HUDEP-2 (cell line): ENCODE data around the gene TEAD1.
A peak's percentile ranks its signal among the peaks of the same experiment; 100 is the strongest.
"Not testable (repeated sequence)": the region's sequence is repeated elsewhere in the genome, so short reads cannot be mapped to it uniquely, and the experiment has no call there.

Source experiments
- DNase-seq, 76 experiments: peaks; one replicate each; lab custom pipeline; 2025; ENCODE audit not compliant: unreplicated experiment in 76 of 76; lab: John Stamatoyannopoulos, UW

Gene TEAD1

DNA sequence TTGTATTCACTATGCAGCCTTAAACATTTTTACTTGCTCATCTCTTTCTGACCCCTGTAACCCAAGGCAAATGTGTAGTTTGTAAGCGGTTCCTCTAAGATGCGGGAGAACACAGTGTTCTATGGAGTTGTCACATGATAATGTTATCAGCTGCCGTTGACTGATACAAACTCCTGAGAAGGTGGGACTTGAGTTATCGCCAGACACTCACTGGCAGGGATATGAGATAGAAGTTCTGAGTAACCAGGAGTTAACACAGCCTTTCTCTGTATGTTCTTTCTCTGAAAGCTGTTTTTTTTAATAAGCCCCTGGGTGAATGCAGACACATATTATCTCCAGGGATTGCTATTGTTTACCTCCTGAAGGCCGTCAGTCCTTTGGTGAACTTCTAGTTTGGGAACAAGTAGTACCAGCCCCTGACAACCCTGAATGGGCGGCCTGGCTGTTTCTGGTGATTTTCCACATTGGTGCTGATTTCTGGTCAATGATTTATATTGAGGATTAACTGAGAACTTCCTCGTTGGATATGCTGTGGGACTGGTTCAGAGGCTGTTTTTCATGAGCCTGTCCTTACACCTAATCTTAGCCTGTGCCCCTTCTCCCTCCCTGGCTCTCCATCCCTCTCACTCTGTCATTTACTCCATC, 179.6 kb downstream of the TEAD1 start:
- peak in 74 of 76 experiments; percentile 15 to 97 (median 78) for DNase-seq

GRCh38 chr11:12854297-12854661, 180.1 kb downstream of the TEAD1 start:
- DNase-seq: peak in 31 of 76 experiments; percentile 11 to 77 (median 41)

DNA sequence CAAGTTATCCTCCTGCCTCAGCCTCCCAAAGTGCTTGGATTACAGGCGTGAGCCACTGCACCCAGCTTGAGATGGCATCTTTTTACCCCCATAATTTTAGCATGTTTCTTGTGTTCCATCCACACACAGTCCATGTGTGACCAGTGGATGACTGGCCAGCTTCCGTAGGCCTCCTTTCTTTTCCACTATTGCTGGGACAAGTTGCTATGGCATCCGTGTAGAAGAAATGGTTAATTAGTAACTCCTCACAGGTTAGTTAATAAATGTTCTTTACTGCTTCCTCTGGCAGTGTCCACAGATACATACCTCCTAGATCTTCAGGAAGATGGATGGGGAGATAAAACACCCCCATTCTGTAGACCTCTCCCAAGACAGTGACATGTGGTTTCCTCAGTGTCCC, 180.6 kb downstream of the TEAD1 start:
- DNase-seq: no peak

DNA sequence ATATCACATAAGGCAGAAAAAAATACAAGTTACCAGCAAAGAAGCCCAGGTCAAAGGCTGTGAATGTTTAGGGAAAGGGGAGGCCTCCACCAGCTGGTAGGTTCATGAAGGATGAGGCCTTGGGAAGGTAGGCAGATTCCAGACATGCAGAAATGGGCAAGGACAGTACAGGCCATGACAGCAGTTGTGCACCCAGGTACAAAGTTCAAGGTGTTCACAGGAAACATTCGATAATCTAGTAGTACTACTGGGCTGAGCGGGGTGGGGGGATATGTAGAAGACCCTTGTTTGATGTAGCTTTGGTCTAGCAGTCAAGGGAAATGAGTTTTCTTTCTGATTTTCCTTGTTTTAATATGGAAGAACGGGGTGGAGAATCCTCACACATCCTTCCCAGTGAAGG, 182.1 kb downstream of the TEAD1 start:
- DNase-seq: no peak

GRCh38 chr11:12857572-12857971, 183.4 kb downstream of the TEAD1 start:
- DNase-seq: no peak

DNA sequence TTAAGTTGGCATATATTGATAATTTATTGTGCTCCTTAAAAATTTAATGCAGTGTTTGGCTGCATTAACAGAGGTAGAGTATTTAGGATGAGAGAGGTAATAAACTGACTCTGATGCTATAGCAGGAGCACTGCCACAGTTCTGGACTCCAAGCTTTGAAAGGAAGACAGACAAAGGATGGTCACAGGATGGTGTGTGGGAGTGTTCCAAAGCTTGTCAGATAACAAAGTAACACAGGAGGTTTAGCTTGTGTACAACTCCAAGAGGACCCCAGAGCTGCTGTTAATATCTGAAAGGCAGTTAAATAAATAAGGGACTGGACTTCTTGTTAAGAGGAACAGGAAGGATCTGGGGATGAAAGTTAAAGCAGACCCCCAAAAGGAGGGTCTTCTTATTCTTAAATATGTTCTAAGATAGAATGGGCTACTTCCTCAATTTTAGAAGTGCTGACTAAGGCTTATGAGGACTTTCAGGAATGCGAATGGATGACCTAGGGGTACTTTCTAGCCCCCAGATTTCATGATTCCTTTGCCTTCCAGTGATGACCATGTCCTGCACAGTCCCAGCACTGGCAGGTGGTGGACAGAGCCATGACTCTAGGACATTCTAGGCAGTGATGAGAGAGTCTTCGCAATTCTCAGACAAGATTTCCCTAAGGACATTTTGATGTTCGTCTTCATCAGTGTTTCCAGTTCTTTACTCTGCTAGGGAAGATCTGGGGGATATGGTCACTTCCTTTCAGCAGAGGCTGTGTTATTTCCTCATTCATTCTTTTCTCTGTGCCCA, 185.8 kb downstream of the TEAD1 start:
- peak in 48 of 76 experiments; percentile 8 to 69 (median 32) for DNase-seq

DNA sequence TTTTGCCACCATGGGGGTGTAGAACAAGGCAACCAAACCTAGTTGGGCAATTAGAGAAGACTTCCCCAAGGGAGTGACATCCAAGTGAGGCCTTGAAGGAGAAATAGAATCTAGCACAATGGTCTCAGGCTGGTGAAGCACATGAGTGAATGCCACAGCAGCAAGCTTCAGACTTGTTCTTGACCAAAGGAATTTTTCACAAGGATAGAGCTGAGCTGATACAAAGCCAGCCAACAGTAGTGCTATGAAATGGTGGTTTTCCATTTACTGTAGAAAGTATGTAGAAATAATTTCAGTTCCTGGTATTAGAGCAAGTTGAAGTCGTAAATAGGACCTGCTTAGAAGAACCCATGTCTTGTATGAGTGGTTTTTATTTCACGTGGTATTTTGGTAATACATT, 186.6 kb downstream of the TEAD1 start:
- DNase-seq: no peak

DNA sequence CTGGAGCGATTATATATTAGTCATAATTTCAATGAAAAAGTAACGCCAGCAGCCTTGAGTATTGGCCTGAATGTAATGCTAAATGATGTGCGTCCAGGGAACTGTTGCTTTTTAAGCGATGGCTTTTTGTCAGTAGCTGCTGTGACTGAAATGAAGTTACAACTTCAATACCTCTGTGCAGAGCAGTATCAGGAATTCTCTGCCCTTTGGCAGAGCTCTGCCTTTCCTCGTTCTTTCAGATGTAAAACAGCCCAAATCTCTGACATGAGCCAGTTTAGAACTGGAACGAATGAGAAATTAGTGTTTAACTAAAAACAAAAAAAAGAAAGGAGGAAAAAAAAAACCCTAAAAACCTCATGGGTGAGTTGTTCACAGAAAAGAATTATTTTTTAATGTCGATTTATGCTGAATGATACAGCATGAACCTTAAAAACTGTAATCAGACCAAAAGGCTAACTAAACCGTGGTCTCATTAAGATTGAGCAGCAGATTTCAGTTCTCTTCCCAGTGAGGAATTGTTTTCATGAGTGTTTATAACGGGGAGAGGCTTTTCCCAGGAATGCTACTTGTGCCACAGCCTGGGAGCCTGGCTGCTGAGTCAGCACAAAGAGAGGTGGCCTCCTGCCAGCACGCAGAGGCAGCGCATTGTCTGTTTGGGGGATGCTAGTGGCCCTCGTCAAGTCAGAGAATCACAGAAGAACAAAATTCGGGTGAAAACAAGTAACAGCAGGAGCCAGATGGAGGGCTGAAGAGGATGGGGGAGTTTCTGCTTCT, 188.7 kb downstream of the TEAD1 start:
- peak in 3 of 76 experiments; percentile 11 to 14 (median 14) for DNase-seq

DNA sequence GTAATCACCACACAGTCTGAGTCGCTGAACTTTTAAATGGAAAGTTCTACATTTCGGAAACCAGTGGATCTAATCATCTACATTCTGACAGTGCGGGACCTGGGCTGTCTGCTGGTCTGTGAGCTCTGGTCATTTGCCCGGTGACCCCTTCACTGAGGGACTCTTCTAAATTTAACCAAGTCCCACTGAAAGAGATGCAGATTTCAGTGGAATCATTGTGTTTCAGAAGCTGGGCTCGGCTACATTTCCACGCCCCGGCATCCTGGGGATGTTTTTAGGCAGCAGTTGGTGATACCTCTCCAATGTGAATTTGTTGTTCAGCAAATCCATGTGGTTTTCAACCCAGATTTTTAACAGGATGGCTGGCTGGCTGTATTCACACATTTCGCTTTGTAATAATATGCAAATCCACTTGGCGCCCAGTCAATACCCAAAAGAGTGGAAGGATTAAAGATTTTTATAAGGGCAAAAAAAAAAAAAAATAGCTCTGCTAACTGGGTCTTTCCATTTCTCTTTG, 189.4 kb downstream of the TEAD1 start:
- no peak for DNase-seq

GRCh38 chr11:12864316-12865156, 190.3 kb downstream of the TEAD1 start:
- DNase-seq: no peak

GRCh38 chr11:12865863-12866595, 191.8 kb downstream of the TEAD1 start:
- no peak for DNase-seq

DNA sequence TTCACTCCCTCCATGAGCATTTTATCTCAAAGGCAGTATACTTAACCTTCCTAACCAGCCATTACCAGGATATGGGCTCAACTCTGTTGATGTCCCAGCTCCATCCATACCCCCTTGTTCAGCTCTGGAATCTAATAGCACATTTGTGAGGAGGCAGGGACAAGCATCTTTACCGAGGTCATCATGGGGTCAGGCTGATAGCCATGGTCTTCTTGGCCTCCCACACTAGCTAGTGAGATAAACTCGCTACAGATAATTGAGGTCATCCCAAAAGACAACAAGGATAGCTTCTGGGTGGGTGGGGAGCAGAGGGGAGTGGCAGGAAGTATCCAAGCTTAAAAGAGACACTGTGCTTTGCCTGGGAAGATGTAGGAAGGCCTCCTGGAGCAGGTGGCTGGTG, 193.3 kb downstream of the TEAD1 start:
- DNase-seq: peak in 1 of 76 experiments; percentile 20

GRCh38 chr11:12868315-12869073, 194.3 kb downstream of the TEAD1 start:
- no peak for DNase-seq

DNA sequence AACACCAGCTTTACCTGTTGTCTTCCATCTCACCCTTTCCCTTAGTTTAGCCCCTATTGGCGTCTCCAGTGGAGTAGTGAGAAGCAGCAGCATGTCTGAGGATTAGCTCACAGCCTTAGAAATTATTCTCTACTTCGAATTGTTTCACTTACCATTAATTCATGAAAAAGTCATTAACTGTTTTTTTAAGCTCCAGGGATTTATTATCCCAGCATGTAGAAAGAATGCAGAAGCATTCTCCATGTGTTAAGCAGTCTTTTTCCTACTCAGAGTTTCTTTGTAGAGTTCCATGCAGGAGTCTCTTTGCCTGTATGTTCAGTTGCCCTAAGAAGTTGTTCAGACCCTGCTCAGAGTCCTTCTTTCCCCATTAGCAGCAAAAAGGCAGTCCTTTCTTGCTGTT, 197.0 kb downstream of the TEAD1 start:
- DNase-seq: no peak

DNA sequence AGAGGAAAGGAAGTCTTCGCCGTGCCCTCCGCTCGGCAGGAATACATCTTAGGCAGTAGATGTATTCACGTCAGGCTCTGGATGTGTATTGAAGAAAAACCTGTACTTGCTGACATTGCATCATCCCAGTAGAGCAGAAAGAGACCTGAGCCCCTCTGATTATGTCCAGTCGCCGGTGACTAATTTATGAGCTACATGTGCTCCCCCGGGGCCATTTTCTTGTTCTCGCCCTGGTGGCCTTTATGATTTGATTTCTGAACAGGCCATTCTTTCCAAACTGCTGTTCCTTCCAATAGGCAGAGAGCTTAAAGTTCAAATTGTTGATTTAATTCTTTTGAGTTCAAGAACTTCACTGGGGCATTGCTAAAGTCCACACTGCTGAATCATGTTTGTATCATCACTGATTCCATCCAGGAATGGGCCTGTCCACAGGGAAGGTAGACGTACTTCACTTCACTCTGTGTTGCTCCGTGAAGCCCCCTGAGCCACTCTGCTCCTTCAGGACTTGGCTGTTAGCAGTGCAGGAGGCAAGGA, 197.6 kb downstream of the TEAD1 start:
- DNase-seq: no peak

GRCh38 chr11:12876340-12876739, 202.1 kb downstream of the TEAD1 start:
- peak in 9 of 76 experiments; percentile 8 to 43 (median 28) for DNase-seq

- peak in 68 of 76 experiments; percentile 6 to 89 (median 68) for DNase-seq
These were observed 202.8 kb downstream of the TEAD1 start for GRCh38 chr11:12876988-12877387.

GRCh38 chr11:12877508-12877907, 203.3 kb downstream of the TEAD1 start:
- not testable (repeated sequence) for DNase-seq

DNA sequence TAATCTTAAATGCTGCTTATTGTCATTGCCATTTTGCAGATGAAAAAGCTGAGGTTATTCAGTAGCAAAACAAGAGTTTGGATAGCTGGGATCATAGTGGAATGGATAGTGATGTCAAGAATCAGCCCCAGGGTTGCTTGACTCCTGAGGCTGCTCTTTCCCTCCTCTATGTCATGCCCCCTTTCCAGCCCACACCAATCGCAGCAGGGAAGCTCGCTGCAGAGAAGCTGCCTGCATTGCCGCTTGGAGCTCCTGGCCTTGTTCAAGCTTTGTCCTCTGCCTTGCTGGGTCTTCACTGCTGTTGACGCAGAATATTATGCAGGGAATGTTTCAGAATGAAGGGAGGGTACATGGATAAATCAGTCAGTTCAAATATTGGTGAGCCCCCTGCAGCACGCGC, 206.1 kb downstream of the TEAD1 start:
- DNase-seq: no peak
